Neural cell (in vitro differentiated cells): Measurements from ENCODE around the gene MAMLD1. TPM values are rescaled to one million over a fixed set of nuclear protein-coding genes. Genes with fewer than 3 reads are reported as not detected.

ENCODE experiments used
- H2AFZ ChIP-seq: fragments of 200-600, 300-800 bp; sonication (generic), shearing (Covaris generic); 2 replicates; pipeline ENCODE4 v1.6.0; 2014; ENCODE audit warnings: low read depth, mild to moderate bottlenecking, antibody characterized with exemption, low read length, moderate library complexity
- H3F3A ChIP-seq: fragments of 200-600 bp; shearing (Covaris generic); 2 replicates; pipeline ENCODE4 v1.6.1; 2016; ENCODE audit warnings: mild to moderate bottlenecking, moderate library complexity, mixed read lengths, antibody characterized with exemption, low read length; ENCODE audit not compliant: insufficient read depth, poor library complexity, severe bottlenecking
- H3K27ac ChIP-seq: fragments of 200-600, 300-800 bp; sonication (generic), shearing (Covaris generic); 2 replicates; pipeline ENCODE4 v1.5.1; 2014; ENCODE audit warnings: mild to moderate bottlenecking, low read length, moderate library complexity
- H3K27me3 ChIP-seq: fragments of 300-800, 200-600 bp; sonication (generic), shearing (Covaris generic); 2 replicates; pipeline ENCODE4 v1.6.0; 2014; ENCODE audit warnings: mild to moderate bottlenecking, low read depth, low read length, moderate library complexity; ENCODE audit not compliant: insufficient read depth
- H3K36me3 ChIP-seq: fragments of 300-800, 200-600 bp; sonication (generic), shearing (Covaris generic); 2 replicates; pipeline ENCODE4 v1.5.1; 2014; ENCODE audit warnings: mild to moderate bottlenecking, antibody characterized with exemption, low read length, moderate library complexity; ENCODE audit not compliant: insufficient read depth
- H3K4me2 ChIP-seq: fragments of 300-800, 200-600 bp; sonication (generic), shearing (Covaris generic); 2 replicates; pipeline ENCODE4 v1.6.0; 2014; ENCODE audit warnings: mild to moderate bottlenecking, low read length
- H3K4me3 ChIP-seq: fragments of 300-800, 200-600 bp; sonication (generic), shearing (Covaris generic); 2 replicates; pipeline ENCODE4 v1.5.1; 2014; ENCODE audit warnings: mild to moderate bottlenecking, low read length, moderate library complexity
- H3K79me2 ChIP-seq: fragments of 200-600 bp; shearing (Covaris generic); replicated peaks from 2 replicates; pipeline ENCODE4 v1.6.0; 2014; ENCODE audit warnings: mild to moderate bottlenecking, low read length, moderate library complexity; ENCODE audit not compliant: insufficient read depth
- H3K9ac ChIP-seq: fragments of 300-800, 200-600 bp; sonication (generic), shearing (Covaris generic); 2 replicates; pipeline ENCODE4 v1.6.1; 2016; ENCODE audit warnings: mild to moderate bottlenecking, low read length, mixed read lengths
- H3K9me2 ChIP-seq: fragments of 200-600 bp; shearing (Covaris generic); 2 replicates; pipeline ENCODE4 v1.6.1; 2016; ENCODE audit warnings: mild to moderate bottlenecking, low read length, mixed read lengths; ENCODE audit not compliant: insufficient read depth
- H3K9me3 ChIP-seq: fragments of 200-600, 300-800 bp; sonication (generic), shearing (Covaris generic); 2 replicates; pipeline ENCODE4 v1.6.1; 2016; ENCODE audit warnings: mild to moderate bottlenecking, mixed run types, low read length, moderate library complexity, mixed read lengths
- H4K20me1 ChIP-seq: fragments of 200-600 bp; shearing (Covaris generic); 2 replicates; pipeline ENCODE4 v1.6.1; 2016; ENCODE audit warnings: mild to moderate bottlenecking, mixed run types; ENCODE audit not compliant: insufficient read depth
- CTCF ChIP-seq: fragments of 450-650 bp; IDR thresholded peaks from 2 replicates; pipeline ENCODE4 v1.5.1; 2014; ENCODE audit warnings: antibody characterized with exemption, mild to moderate bottlenecking, moderate library complexity; ENCODE audit not compliant: poor library complexity, severe bottlenecking
- EP300 ChIP-seq: fragments of 450-650 bp; conservative IDR thresholded peaks from 2 replicates; pipeline ENCODE4 v1.6.1; 2014; ENCODE audit warnings: antibody characterized with exemption, mild to moderate bottlenecking, moderate library complexity; ENCODE audit not compliant: poor library complexity, severe bottlenecking
- EZH2 ChIP-seq: fragments of 200-600, 300-800 bp; shearing (Covaris generic), sonication (generic); IDR thresholded peaks from 2 replicates; pipeline ENCODE4 v1.6.1; 2014; ENCODE audit warnings: antibody characterized with exemption, low read length, borderline replicate concordance, mild to moderate bottlenecking; ENCODE audit not compliant: insufficient read depth, poor library complexity, severe bottlenecking
- MXI1 ChIP-seq: fragments of 450-650 bp; conservative IDR thresholded peaks from 2 replicates; pipeline ENCODE4 v1.6.1; 2014; ENCODE audit warnings: antibody characterized with exemption, mild to moderate bottlenecking; ENCODE audit not compliant: poor library complexity, severe bottlenecking
- POLR2AphosphoS5 ChIP-seq: IDR thresholded peaks from 2 replicates; pipeline ENCODE4 v1.6.1; 2012
- RAD21 ChIP-seq: fragments of 450-650 bp; conservative IDR thresholded peaks from 2 replicates; pipeline ENCODE4 v1.6.1; 2014; ENCODE audit warnings: antibody characterized with exemption, mild to moderate bottlenecking, moderate library complexity
- REST ChIP-seq: IDR thresholded peaks from 2 replicates; pipeline ENCODE4 v1.6.1; 2012; ENCODE audit warnings: borderline replicate concordance
- SMC3 ChIP-seq: fragments of 450-650 bp; conservative IDR thresholded peaks from 2 replicates; pipeline ENCODE4 v1.6.1; 2014; ENCODE audit warnings: antibody characterized with exemption, mild to moderate bottlenecking, moderate library complexity; ENCODE audit not compliant: poor library complexity
- TAF1 ChIP-seq: IDR thresholded peaks from 2 replicates; pipeline ENCODE4 v1.6.1; 2012; ENCODE audit warnings: low read depth
- polyA plus RNA-seq: library from polyadenylated mRNA; depleted of rRNA; stranded (reverse); fragments of >200 nt; gene quantifications from 2 replicates; pipeline ENCODE4 v1.2.3, GENCODE V29; 2014

MAMLD1 gene
- polyA plus RNA-seq, 1 donor from 2014 or later, result 1.4 TPM

GRCh38 chrX:150530821-150531220 lies 167.7 kb downstream of the MAMLD1 start:
- no peak overlapping the region for H3K4me3 ChIP-seq
- no peaks in the 10 kb centered on the region for H3F3A ChIP-seq
- H3K27me3 ChIP-seq, result no peaks in the 10 kb centered on the region
- no peaks in the 10 kb centered on the region for H3K79me2 ChIP-seq
- no peak overlapping the region for H2AFZ ChIP-seq
- no peak overlapping the region for H3K9ac ChIP-seq
- H3K36me3 ChIP-seq, result no peaks in the 10 kb centered on the region
- H3K9me3 ChIP-seq, result no peaks in the 10 kb centered on the region
- H4K20me1 ChIP-seq, result no peaks in the 10 kb centered on the region
- no peaks in the 10 kb centered on the region for H3K9me2 ChIP-seq
- H3K4me2 ChIP-seq, result no peak overlapping the region
- TF ChIP-seq REST, result no peak
- no peak for TF ChIP-seq EP300
- TF ChIP-seq MXI1, result no peak
- no peak for TF ChIP-seq EZH2
- no peak for TF ChIP-seq RAD21
- no peak for TF ChIP-seq TAF1
- TF ChIP-seq SMC3, result no peak
- TF ChIP-seq POLR2AphosphoS5, result no peak
- no peak for TF ChIP-seq CTCF
- H3K27ac ChIP-seq, result no peak overlapping the region

- H3K9me3 ChIP-seq, result no peaks in the 10 kb centered on the region
- H3K4me3 ChIP-seq, result no peak overlapping the region
- H3K36me3 ChIP-seq, result no peaks in the 10 kb centered on the region
- no peak overlapping the region for H3K27ac ChIP-seq
- H3K9me2 ChIP-seq, result no peaks in the 10 kb centered on the region
- no peak overlapping the region for H3K4me2 ChIP-seq
- no peaks in the 10 kb centered on the region for H4K20me1 ChIP-seq
- TF ChIP-seq MXI1 (no peak), SMC3 (no peak), CTCF (no peak), EP300 (no peak), POLR2AphosphoS5 (no peak), RAD21 (no peak), TAF1 (no peak), REST (no peak), EZH2 (no peak)
- H3K9ac ChIP-seq, result no peak overlapping the region
- no peaks in the 10 kb centered on the region for H3F3A ChIP-seq
- no peaks in the 10 kb centered on the region for H3K27me3 ChIP-seq
- no peaks in the 10 kb centered on the region for H3K79me2 ChIP-seq
- no peak overlapping the region for H2AFZ ChIP-seq
Measured at GRCh38 chrX:150531467-150531866, 168.3 kb downstream of the MAMLD1 start.
